Epithelial cell of esophagus (primary cell): ENCODE results near the gene EPHA3.

Source experiments
- DNase-seq: peaks from one replicate; pipeline ENCODE4 v3.0.0; 2010; ENCODE audit warnings: low read depth
- H3K4me3 ChIP-seq: 2 replicates; pipeline ENCODE4 v1.5.1; 2011; ENCODE audit warnings: mild to moderate bottlenecking, low read length, control low read depth
- TF ChIP-seq, protein P1 (sequence below): IDR thresholded peaks from 2 replicates; pipeline ENCODE4 v1.5.1; 2011; ENCODE audit warnings: low read depth, mild to moderate bottlenecking, low read length, control low read depth, inconsistent platforms; ENCODE audit not compliant: insufficient read depth; ENCODE audit errors: missing control alignments

Gene EPHA3

GRCh38 chr3:89165636-89166263 is 58.3 kb downstream of the EPHA3 start:
- H3K4me3 ChIP-seq: no peak overlapping the region
- TF ChIP-seq, protein P1, sequence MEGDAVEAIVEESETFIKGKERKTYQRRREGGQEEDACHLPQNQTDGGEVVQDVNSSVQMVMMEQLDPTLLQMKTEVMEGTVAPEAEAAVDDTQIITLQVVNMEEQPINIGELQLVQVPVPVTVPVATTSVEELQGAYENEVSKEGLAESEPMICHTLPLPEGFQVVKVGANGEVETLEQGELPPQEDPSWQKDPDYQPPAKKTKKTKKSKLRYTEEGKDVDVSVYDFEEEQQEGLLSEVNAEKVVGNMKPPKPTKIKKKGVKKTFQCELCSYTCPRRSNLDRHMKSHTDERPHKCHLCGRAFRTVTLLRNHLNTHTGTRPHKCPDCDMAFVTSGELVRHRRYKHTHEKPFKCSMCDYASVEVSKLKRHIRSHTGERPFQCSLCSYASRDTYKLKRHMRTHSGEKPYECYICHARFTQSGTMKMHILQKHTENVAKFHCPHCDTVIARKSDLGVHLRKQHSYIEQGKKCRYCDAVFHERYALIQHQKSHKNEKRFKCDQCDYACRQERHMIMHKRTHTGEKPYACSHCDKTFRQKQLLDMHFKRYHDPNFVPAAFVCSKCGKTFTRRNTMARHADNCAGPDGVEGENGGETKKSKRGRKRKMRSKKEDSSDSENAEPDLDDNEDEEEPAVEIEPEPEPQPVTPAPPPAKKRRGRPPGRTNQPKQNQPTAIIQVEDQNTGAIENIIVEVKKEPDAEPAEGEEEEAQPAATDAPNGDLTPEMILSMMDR: no peak
- DNase-seq: no peak

DNA sequence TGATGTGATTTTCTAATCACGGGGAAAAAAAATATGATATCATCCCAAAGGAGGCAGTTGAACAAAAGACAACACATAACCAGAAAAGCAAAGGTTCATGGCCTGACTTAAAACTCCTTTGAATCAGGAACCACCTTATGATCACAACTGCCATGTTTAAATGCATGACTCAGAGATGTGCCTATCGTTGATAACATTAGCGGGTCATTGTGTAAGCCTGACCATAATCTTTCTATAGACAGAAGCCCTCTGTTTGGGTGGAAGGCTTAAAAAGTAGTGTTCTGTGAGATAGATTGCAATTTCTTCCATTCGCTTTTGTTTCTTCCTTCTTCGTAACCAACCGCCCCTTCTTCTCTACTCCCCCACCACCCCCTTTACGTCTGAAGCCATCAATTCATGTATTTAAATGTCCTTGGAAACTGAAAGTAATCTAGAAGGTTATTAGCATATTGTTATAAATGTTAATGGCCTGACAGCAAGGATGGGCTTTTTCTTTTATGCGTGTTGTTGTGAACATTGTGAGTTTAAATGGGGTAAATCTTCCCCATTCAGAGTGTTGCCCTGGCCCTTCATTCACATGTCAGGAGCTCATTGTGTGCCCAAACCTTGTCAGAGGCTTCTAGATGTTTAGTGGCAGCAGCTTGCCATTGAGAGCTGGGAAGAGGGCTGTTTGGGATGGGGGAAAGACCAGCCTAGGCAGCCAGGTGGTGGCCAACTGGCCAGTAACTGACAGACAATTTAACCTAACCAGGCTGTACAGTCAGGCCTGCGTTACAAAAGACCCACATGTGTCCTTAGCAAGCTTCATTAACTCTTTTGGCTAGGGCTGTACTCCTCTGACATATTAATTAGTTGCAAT is 64.5 kb downstream of the EPHA3 start:
- TF ChIP-seq, protein P1: no peak
- H3K4me3 ChIP-seq: no peak overlapping the region
- no peak for DNase-seq

DNA sequence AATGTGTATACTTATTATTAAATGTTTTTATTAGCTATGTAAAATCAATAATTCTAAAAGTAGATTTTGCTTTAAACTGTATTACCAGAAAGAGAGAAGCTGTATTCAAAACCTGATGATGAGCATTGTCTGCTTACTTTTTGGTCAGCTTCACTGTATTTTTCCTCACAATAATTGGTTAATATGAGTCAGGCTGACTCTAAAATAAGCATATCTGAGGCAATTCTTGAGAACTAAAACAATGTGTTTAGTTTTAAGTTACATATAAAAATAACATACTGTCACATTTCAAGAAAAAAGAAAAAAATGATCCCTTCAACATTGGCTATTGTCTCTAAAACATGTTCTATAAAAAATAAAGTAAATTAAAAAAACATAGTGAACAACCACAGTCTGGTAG is 66.1 kb downstream of the EPHA3 start:
- TF ChIP-seq, protein P1: no peak
- H3K4me3 ChIP-seq: no peak overlapping the region
- DNase-seq: no peak

DNA sequence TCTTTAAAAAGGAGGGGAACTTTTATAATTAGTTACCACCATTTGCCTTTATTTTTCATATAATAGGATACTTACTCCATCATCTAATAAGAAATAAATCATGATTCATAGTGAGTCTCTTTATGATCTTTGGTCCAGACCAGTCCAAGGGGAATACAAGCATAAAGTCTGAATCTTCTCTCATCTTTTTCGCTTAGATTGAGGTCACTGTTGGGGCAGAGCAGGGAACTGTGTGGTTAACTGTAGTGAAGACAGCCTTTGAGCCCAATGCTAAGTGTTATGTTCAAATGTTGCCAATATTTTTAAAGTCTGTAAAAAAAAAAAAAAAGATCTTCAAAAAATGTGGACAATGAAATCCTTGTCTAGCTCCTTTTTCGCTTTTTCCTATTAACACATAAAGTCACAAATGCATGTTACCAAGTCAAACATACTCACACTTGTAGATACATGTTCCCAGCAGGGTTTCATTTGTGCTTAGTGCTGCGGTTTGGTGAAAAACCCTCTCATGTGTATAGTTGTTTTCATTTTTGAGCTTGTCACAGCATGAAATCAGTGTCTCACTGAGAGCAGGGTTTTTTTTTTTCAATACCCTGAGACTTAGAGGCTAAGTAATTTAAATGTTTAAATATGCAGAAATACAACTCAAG is 72.1 kb downstream of the EPHA3 start:
- DNase-seq: peak; percentile 94
- TF ChIP-seq, protein P1: no peak
- no peak overlapping the region for H3K4me3 ChIP-seq

DNA sequence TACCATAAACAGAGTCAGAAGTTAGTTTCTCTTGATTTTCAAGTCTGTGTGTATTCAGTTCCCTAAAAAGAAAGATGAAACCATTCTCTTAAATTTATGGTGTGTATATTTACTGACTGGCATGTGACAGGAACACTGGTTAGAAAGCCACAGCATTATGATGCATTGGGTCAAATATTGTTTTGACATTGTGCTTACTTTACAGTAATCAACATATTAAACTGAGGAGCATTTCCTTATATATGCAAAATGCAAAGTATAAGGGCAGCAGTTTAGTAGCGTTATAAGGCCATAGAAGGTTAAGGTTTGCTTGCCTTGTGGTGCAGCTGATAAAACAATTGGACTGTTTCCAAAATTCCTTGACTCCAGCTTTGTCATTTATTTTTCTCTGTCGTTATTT is 72.9 kb downstream of the EPHA3 start:
- DNase-seq: peak; percentile 29
- H3K4me3 ChIP-seq: no peak overlapping the region
- TF ChIP-seq, protein P1: no peak

GRCh38 chr3:89182056-89182455 is 74.6 kb downstream of the EPHA3 start:
- H3K4me3 ChIP-seq: no peak overlapping the region
- DNase-seq: no peak
- TF ChIP-seq, protein P1: no peak
